Activated CD8-positive, alpha-beta memory T cell treated with anti-CD3 and anti-CD28 coated beads, Interleukin-2, amount 50 U/mL, for 1 hour (primary cell): Measurements from ENCODE around the gene CACNB2.
"Not testable (repeated sequence)": the region's sequence is repeated elsewhere in the genome, so short reads cannot be mapped to it uniquely, and the experiment has no call there.

Experiments
- DNase-seq: peaks from one replicate; pipeline ENCODE4 v3.0.0-alpha.2; 2020; ENCODE audit errors: extremely low read depth

CACNB2 gene

GRCh38 chr10:18197706-18198105 lies 57.5 kb downstream of the CACNB2 start:
- DNase-seq, result no peak

GRCh38 chr10:18201877-18202276 lies 61.7 kb downstream of the CACNB2 start:
- DNase-seq, result no peak

- DNase-seq, result no peak
Observed at GRCh38 chr10:18202680-18203460, 62.6 kb downstream of the CACNB2 start.

GRCh38 chr10:18203471-18203870 lies 63.2 kb downstream of the CACNB2 start:
- DNase-seq, result no peak

- no peak for DNase-seq
Observed at GRCh38 chr10:18204039-18204835, 64.0 kb downstream of the CACNB2 start.

GRCh38 chr10:18205098-18205834 lies 65.0 kb downstream of the CACNB2 start:
- no peak for DNase-seq

- not testable (repeated sequence) for DNase-seq
Observed at GRCh38 chr10:18208186-18208585, 68.0 kb downstream of the CACNB2 start.

- DNase-seq, result no peak
Observed at GRCh38 chr10:18209241-18209640, 69.0 kb downstream of the CACNB2 start.

GRCh38 chr10:18210711-18211110 lies 70.5 kb downstream of the CACNB2 start:
- no peak for DNase-seq

GRCh38 chr10:18211862-18212261 lies 71.6 kb downstream of the CACNB2 start:
- DNase-seq, result no peak

- no peak for DNase-seq
Observed at GRCh38 chr10:18213271-18213670, 73.0 kb downstream of the CACNB2 start.

- DNase-seq, result no peak
Observed at GRCh38 chr10:18214691-18215563, 74.7 kb downstream of the CACNB2 start.

- DNase-seq, result no peak
Observed at GRCh38 chr10:18216482-18216881, 76.3 kb downstream of the CACNB2 start.

- no peak for DNase-seq
Observed at GRCh38 chr10:18217577-18217976, 77.4 kb downstream of the CACNB2 start.

- DNase-seq, result no peak
Observed at GRCh38 chr10:18219146-18219545, 78.9 kb downstream of the CACNB2 start.

- DNase-seq, result no peak
Observed at GRCh38 chr10:18221123-18221522, 80.9 kb downstream of the CACNB2 start.

GRCh38 chr10:18221882-18222281 lies 81.7 kb downstream of the CACNB2 start:
- DNase-seq, result no peak

- no peak for DNase-seq
Observed at GRCh38 chr10:18222866-18223265, 82.6 kb downstream of the CACNB2 start.

GRCh38 chr10:18223898-18224297 lies 83.7 kb downstream of the CACNB2 start:
- no peak for DNase-seq

- DNase-seq, result no peak
Observed at GRCh38 chr10:18224626-18225445, 84.6 kb downstream of the CACNB2 start.

- DNase-seq, result no peak
Observed at GRCh38 chr10:18226336-18226735, 86.1 kb downstream of the CACNB2 start.
